GM21367 (cell line): ENCODE data around the gene EXD2.

Source experiments
- ATAC-seq: cut with Tn5 transposase; IDR thresholded peaks from one replicate; pipeline ENCODE4 v1.9.1; 2021; ENCODE audit not compliant: unreplicated experiment

EXD2 gene

GRCh38 chr14:69247676-69248440, 56.6 kb downstream of the EXD2 start:
- ATAC-seq = no peak

- no peak for ATAC-seq
These were observed 58.3 kb downstream of the EXD2 start for GRCh38 chr14:69249603-69250002.

GRCh38 chr14:69252851-69253250, 61.6 kb downstream of the EXD2 start:
- ATAC-seq = no peak

- no peak for ATAC-seq
These were observed 67.8 kb downstream of the EXD2 start for GRCh38 chr14:69259168-69259526.

GRCh38 chr14:69259527-69260189, 68.4 kb downstream of the EXD2 start, which contains the start of gene GALNT16:
Gene GALNT16 (plus strand): TSS chr14:69260158. CDS start chr14:69260291, 133 bp downstream.
- no peak for ATAC-seq

GRCh38 chr14:69260190-69260860, 69.0 kb downstream of the EXD2 start:
- no peak for ATAC-seq

GRCh38 chr14:69260861-69261564, 69.7 kb downstream of the EXD2 start:
- ATAC-seq = no peak

- ATAC-seq = no peak
These were observed 70.5 kb downstream of the EXD2 start for GRCh38 chr14:69261761-69262331.

GRCh38 chr14:69262516-69262915, 71.2 kb downstream of the EXD2 start:
- ATAC-seq = no peak

GRCh38 chr14:69263364-69263763, 72.1 kb downstream of the EXD2 start:
- ATAC-seq = no peak

GRCh38 chr14:69263771-69264170, 72.5 kb downstream of the EXD2 start:
- no peak for ATAC-seq

- no peak for ATAC-seq
These were observed 75.5 kb downstream of the EXD2 start for GRCh38 chr14:69266572-69267345.

GRCh38 chr14:69267492-69267891, 76.2 kb downstream of the EXD2 start:
- ATAC-seq = no peak

GRCh38 chr14:69268223-69268622, 76.9 kb downstream of the EXD2 start:
- ATAC-seq = no peak

GRCh38 chr14:69268763-69269162, 77.5 kb downstream of the EXD2 start:
- ATAC-seq = no peak

- ATAC-seq = no peak
These were observed 78.1 kb downstream of the EXD2 start for GRCh38 chr14:69269381-69269780.

GRCh38 chr14:69270097-69270496, 78.8 kb downstream of the EXD2 start:
- ATAC-seq = no peak

- ATAC-seq = no peak
These were observed 79.8 kb downstream of the EXD2 start for GRCh38 chr14:69270795-69271708.

GRCh38 chr14:69274321-69274720, 83.0 kb downstream of the EXD2 start:
- ATAC-seq = no peak
